Lung (tissue), 12 donors: ENCODE data around the gene KICS2. TPM values are rescaled to one million over a fixed set of nuclear protein-coding genes. Genes with fewer than 3 reads are reported as not detected.

Source experiments
- ATAC-seq: fragments of 200-7000 bp; cut with Tn5 transposase; one replicate; pipeline ENCODE4 v1.9.1; 2020; ENCODE audit warnings: moderate number of reproducible peaks; ENCODE audit not compliant: insufficient read depth, low FRiP score
- DNase-seq, 3 donors: peaks; one replicate each; pipeline ENCODE4 v3.0.0-alpha.2; 2013 to 2017
- H3K27ac ChIP-seq, 2 donors: one replicate each; pipeline ENCODE4 v1.5.1; 2013; ENCODE audit warnings: mild to moderate bottlenecking in 2 of 2, moderate library complexity in 2 of 2, control low read depth in 1 of 2, inconsistent platforms in 1 of 2, low read depth in 1 of 2, low read length in 1 of 2
- H3K27me3 ChIP-seq, 3 donors: one replicate each; pipeline ENCODE4 v1.5.1; 2013; ENCODE audit warnings: low read length in 2 of 3; ENCODE audit not compliant: control insufficient read depth in 3 of 3, insufficient read depth in 3 of 3
- H3K36me3 ChIP-seq, 4 donors: one replicate each; pipeline ENCODE4 v1.5.1; 2013; ENCODE audit warnings: low read length in 4 of 4, mild to moderate bottlenecking in 1 of 4, moderate library complexity in 1 of 4; ENCODE audit not compliant: control insufficient read depth in 4 of 4, insufficient read depth in 4 of 4
- H3K4me1 ChIP-seq, 5 donors: one replicate each; pipeline ENCODE4 v1.5.1; 2013; ENCODE audit warnings: low read length in 5 of 5, mild to moderate bottlenecking in 2 of 5, moderate library complexity in 1 of 5; ENCODE audit not compliant: control insufficient read depth in 5 of 5, insufficient read depth in 5 of 5
- H3K4me3 ChIP-seq: one replicate; pipeline ENCODE4 v1.5.1; 2013; ENCODE audit warnings: mild to moderate bottlenecking, control low read depth, moderate library complexity
- H3K9ac ChIP-seq, 2 donors: one replicate each; pipeline ENCODE4 v1.5.1; 2013; ENCODE audit warnings: low read length in 2 of 2, control low read depth in 1 of 2; ENCODE audit not compliant: insufficient read depth in 1 of 2
- H3K9me3 ChIP-seq, 4 donors: one replicate each; pipeline ENCODE4 v1.5.1; 2013; ENCODE audit warnings: low read length in 3 of 4, mild to moderate bottlenecking in 1 of 4, moderate library complexity in 1 of 4; ENCODE audit not compliant: control insufficient read depth in 4 of 4, insufficient read depth in 3 of 4
- CTCF ChIP-seq: IDR thresholded peaks from 2 replicates; pipeline ENCODE4 v1.5.1; 2012; ENCODE audit warnings: mild to moderate bottlenecking; ENCODE audit errors: control extremely low read depth, extremely low read depth
- WGBS, 2 donors: extraction: QIAGEN DNeasy Blood & Tissue Kit; methylation state at CpG; one replicate each; pipeline ENCODE4 v1.1.7; 2013; 5-methylcytosine and 5-hydroxymethylcytosine counted together
- polyA plus RNA-seq, 2 donors: library from polyadenylated mRNA; stranded (reverse); fragments of 200-250 nt; gene quantifications; one replicate each; pipeline ENCODE4 v1.2.1, GENCODE V29; 2013
- total RNA-seq, 2 donors: library from RNA; depleted of rRNA in 1 of 2; stranded (reverse); fragments of >200 nt in 1 of 2; gene quantifications; one replicate each; pipeline ENCODE4 v1.2.1, GENCODE V29; 2014 to 2021
- donor health status: control.
- donor health status: control.
- donor health status: Bipolar disorder and iron deficiency.
- donor health status: healthy.
- donor health status: DM: yes; HTN: yes; CAD: no.

Gene KICS2
- total and polyA plus RNA-seq, 4 donors, result 3.4 to 8.2 (median 5.9) TPM

- TF ChIP-seq CTCF, result no peak
- ATAC-seq, result no peak
- Histone ChIP-seq H3K36me3 (no peaks in the 10 kb centered on the region), H3K9ac (no peak overlapping the region), H3K27me3 (no peaks in the 10 kb centered on the region), H3K4me3 (no peak overlapping the region), H3K4me1 (peaks cover 0 to 7% (median 0%) of the 10 kb centered on the region in 5 donors), H3K27ac (no peak overlapping the region), H3K9me3 (no peaks in the 10 kb centered on the region)
- no peak for DNase-seq
Measured at GRCh38 chr12:64236549-64236948, 14.5 kb upstream of the KICS2 start.

GRCh38 chr12:64232196-64232595, 10.1 kb upstream of the KICS2 start:
- Histone ChIP-seq H3K9ac (no peak overlapping the region), H3K27ac (no peak overlapping the region), H3K4me1 (peaks cover 0 to 4% (median 0%) of the 10 kb centered on the region in 5 donors), H3K36me3 (no peaks in the 10 kb centered on the region), H3K4me3 (no peak overlapping the region), H3K27me3 (no peaks in the 10 kb centered on the region), H3K9me3 (no peaks in the 10 kb centered on the region)
- TF ChIP-seq CTCF, result no peak
- ATAC-seq (no peak), DNase-seq (no peak)
- WGBS, 2 donors, result 78 to 82% methylated on average over 1 of the region's 1 CpG

- Histone ChIP-seq H3K27ac (no peak overlapping the region), H3K27me3 (no peaks in the 10 kb centered on the region), H3K36me3 (no peaks in the 10 kb centered on the region), H3K4me1 (peaks cover 0 to 4% (median 0%) of the 10 kb centered on the region in 5 donors), H3K9ac (no peak overlapping the region), H3K9me3 (no peaks in the 10 kb centered on the region), H3K4me3 (no peak overlapping the region)
- TF ChIP-seq CTCF, result no peak
- 93 to 94% methylated on average over 5 of the region's 5 CpGs for WGBS, 2 donors
- ATAC-seq (no peak), DNase-seq (no peak)
Measured at GRCh38 chr12:64229796-64230195, 7.7 kb upstream of the KICS2 start.

GRCh38 chr12:64229240-64229639, 7.1 kb upstream of the KICS2 start:
- Histone ChIP-seq H3K36me3 (no peaks in the 10 kb centered on the region), H3K27ac (no peak overlapping the region), H3K9ac (no peak overlapping the region), H3K9me3 (no peaks in the 10 kb centered on the region), H3K27me3 (no peaks in the 10 kb centered on the region), H3K4me1 (no peaks in the 10 kb centered on the region), H3K4me3 (no peak overlapping the region)
- no peak for TF ChIP-seq CTCF
- ATAC-seq (no peak), DNase-seq (no peak)
- 62 to 69% methylated on average over 4 of the region's 4 CpGs for WGBS, 2 donors
